IMR-90 (cell line): ENCODE measurements around the gene HRH4. TPM values are rescaled to one million over a fixed set of nuclear protein-coding genes. Genes with fewer than 3 reads are reported as not detected.

ENCODE experiments used
- ATAC-seq: fragments of 200-7000 bp; cut with Tn5 transposase; 2 replicates; pipeline ENCODE4 v1.9.1; 2020; ENCODE audit warnings: low read depth, mild to moderate bottlenecking, moderate library complexity
- Bru-seq: library from RNA; stranded (reverse); fragments of 400-500 nt; gene quantifications from one replicate; lab custom pipeline; 2021; lab: Mats Ljungman, UMichigan
- BruChase-seq, 2 experiments: library from RNA; stranded (reverse); fragments of 400-500 nt; gene quantifications; one replicate each; lab custom pipeline; 2021; lab: Mats Ljungman, UMichigan
- BruUV-seq: library from RNA; stranded (reverse); fragments of 400-500 nt; replicated peaks from 2 replicates; lab custom pipeline; 2021; lab: Mats Ljungman, UMichigan
- CTCF ChIA-PET: fragments of 300-600 bp; formaldehyde crosslinking; extraction: SDS; loops from one replicate; lab custom pipeline; 2021; ENCODE audit warnings: antibody characterized with exemption; lab: Yijun Ruan, JAX
- POLR2A ChIA-PET: fragments of 300-600 bp; sonication (Branson Sonifier 250); formaldehyde crosslinking; loops from one replicate; lab custom pipeline; 2022; ENCODE audit warnings: antibody characterized with exemption; ENCODE audit not compliant: unreplicated experiment; lab: Charles Lee
- DNase-seq: peaks from one replicate; pipeline ENCODE4 v3.0.0; 2013
- H2AFZ ChIP-seq: replicated peaks from 2 replicates; pipeline ENCODE3; 2013; ENCODE audit warnings: low read length, mild to moderate bottlenecking; ENCODE audit not compliant: poor library complexity
- H2AK5ac ChIP-seq: 2 replicates; pipeline ENCODE4 v1.6.1; 2013; ENCODE audit warnings: low read depth, low read length, inconsistent platforms
- H2AK9ac ChIP-seq: replicated peaks from 2 replicates; pipeline ENCODE3; 2013; ENCODE audit warnings: mild to moderate bottlenecking, low read depth, low read length, moderate library complexity; ENCODE audit not compliant: poor library complexity
- H2BK120ac ChIP-seq: 2 replicates; pipeline ENCODE4 v1.6.1; 2013; ENCODE audit warnings: low read depth, low read length, inconsistent platforms
- H2BK15ac ChIP-seq: 3 replicates; pipeline ENCODE4 v1.6.1; 2013; ENCODE audit warnings: low read depth, low read length, inconsistent platforms
- H2BK20ac ChIP-seq: 2 replicates; pipeline ENCODE4 v1.6.1; 2013; ENCODE audit warnings: low read depth, mild to moderate bottlenecking, inconsistent platforms, low read length, moderate library complexity
- H2BK5ac ChIP-seq: 2 replicates; pipeline ENCODE4 v1.6.1; 2013; ENCODE audit warnings: mild to moderate bottlenecking, low read depth, low read length, inconsistent platforms; ENCODE audit not compliant: poor library complexity, severe bottlenecking
- H3K14ac ChIP-seq: replicated peaks from 2 replicates; pipeline ENCODE4 v1.6.1; 2013; ENCODE audit warnings: low read depth, low read length, inconsistent platforms
- H3K18ac ChIP-seq: 2 replicates; pipeline ENCODE4 v1.6.1; 2013; ENCODE audit warnings: low read depth, low read length, control low read depth
- H3K23ac ChIP-seq: 2 replicates; pipeline ENCODE4 v1.6.1; 2013; ENCODE audit warnings: low read depth, low read length, inconsistent platforms
- H3K27ac ChIP-seq: 2 replicates; pipeline ENCODE4 v1.5.1; 2013; ENCODE audit warnings: mild to moderate bottlenecking, control low read depth, low read length; ENCODE audit not compliant: insufficient read depth
- H3K27me3 ChIP-seq: 2 replicates; pipeline ENCODE4 v1.6.1; 2013; ENCODE audit warnings: low read length; ENCODE audit not compliant: control insufficient read depth, insufficient read depth
- H3K36me3 ChIP-seq: 2 replicates; pipeline ENCODE4 v1.6.1; 2013; ENCODE audit warnings: low read length, mixed read lengths; ENCODE audit not compliant: control insufficient read depth, insufficient read depth
- H3K4ac ChIP-seq: 2 replicates; pipeline ENCODE4 v1.6.1; 2013; ENCODE audit warnings: low read depth, low read length, inconsistent platforms
- H3K4me1 ChIP-seq: 2 replicates; pipeline ENCODE4 v1.6.1; 2013; ENCODE audit warnings: low read length, mixed read lengths; ENCODE audit not compliant: control insufficient read depth, insufficient read depth
- H3K4me2 ChIP-seq: 2 replicates; pipeline ENCODE4 v1.6.1; 2013; ENCODE audit warnings: low read depth, mild to moderate bottlenecking, control low read depth, low read length, moderate library complexity
- H3K4me3 ChIP-seq: 2 replicates; pipeline ENCODE4 v1.5.1; 2013; ENCODE audit warnings: low read depth, mild to moderate bottlenecking, control low read depth, low read length, moderate library complexity; ENCODE audit not compliant: insufficient read depth
- H3K56ac ChIP-seq: 2 replicates; pipeline ENCODE4 v1.6.1; 2013; ENCODE audit warnings: low read length, inconsistent platforms; ENCODE audit not compliant: insufficient read depth; ENCODE audit errors: extremely low read depth
- H3K79me1 ChIP-seq, 2 experiments: 2 replicates each; pipeline ENCODE4 v1.6.1; 2013; ENCODE audit warnings: low read length in 2 of 2, inconsistent platforms in 1 of 2, low read depth in 1 of 2
- H3K9ac ChIP-seq: 2 replicates; pipeline ENCODE4 v1.6.1; 2013; ENCODE audit warnings: low read depth, low read length, control low read depth
- H3K9me1 ChIP-seq: 2 replicates; pipeline ENCODE4 v1.6.1; 2013; ENCODE audit warnings: low read length, inconsistent platforms; ENCODE audit not compliant: insufficient read depth
- H3K9me3 ChIP-seq: 2 replicates; pipeline ENCODE4 v1.6.1; 2013; ENCODE audit warnings: low read length; ENCODE audit not compliant: control insufficient read depth, insufficient read depth
- H4K20me1 ChIP-seq: 2 replicates; pipeline ENCODE4 v1.6.1; 2013; ENCODE audit warnings: low read length, inconsistent platforms; ENCODE audit not compliant: insufficient read depth
- H4K5ac ChIP-seq: 2 replicates; pipeline ENCODE4 v1.6.1; 2013; ENCODE audit warnings: mild to moderate bottlenecking, low read depth, low read length, control low read depth
- H4K8ac ChIP-seq, 2 experiments: 2 replicates each; pipeline ENCODE4 v1.6.1; 2013; ENCODE audit warnings: low read depth in 2 of 2, low read length in 2 of 2, control low read depth in 1 of 2, inconsistent platforms in 1 of 2
- H4K91ac ChIP-seq: 2 replicates; pipeline ENCODE4 v1.6.1; 2013; ENCODE audit warnings: low read depth, low read length, inconsistent platforms; ENCODE audit not compliant: insufficient read depth
- CTCF ChIP-seq: conservative IDR thresholded peaks from 2 replicates; pipeline ENCODE4 v1.5.1; 2012; ENCODE audit warnings: mild to moderate bottlenecking, low read depth, low read length, improper control_type of control experiment
- FOS ChIP-seq: fragments of 150-350 bp; IDR thresholded peaks from 2 replicates; pipeline ENCODE4 v1.6.1; 2016; ENCODE audit warnings: low read depth, low read length
- MXI1 ChIP-seq: IDR thresholded peaks from 2 replicates; pipeline ENCODE4 v1.6.1; 2012; ENCODE audit warnings: low read depth, mild to moderate bottlenecking, low read length, moderate library complexity, borderline replicate concordance
- RAD21 ChIP-seq: IDR thresholded peaks from 2 replicates; pipeline ENCODE4 v1.6.1; 2012; ENCODE audit warnings: low read length, improper control_type of control experiment
- RFX5 ChIP-seq: IDR thresholded peaks from 2 replicates; pipeline ENCODE4 v1.8.0; 2012; ENCODE audit warnings: low read depth, mild to moderate bottlenecking, low read length, moderate library complexity
- SMC3 ChIP-seq: fragments of 150-350 bp; IDR thresholded peaks from 2 replicates; pipeline ENCODE4 v1.6.1; 2016; ENCODE audit warnings: low read depth, mild to moderate bottlenecking, antibody characterized with exemption, low read length, moderate library complexity
- WGBS, 2 experiments: methylation state at CpG; one replicate each; pipeline versions ENCODE4 v1.1.5 to v1.1.7; 2013; ENCODE audit warnings: missing lambda C conversion rate in 2 of 2; ENCODE audit not compliant: insufficient read length in 1 of 2; ENCODE audit errors: extremely low coverage in 2 of 2; 5-methylcytosine and 5-hydroxymethylcytosine counted together
- dilution Hi-C: fragments of 300-500 bp; cut with HindIII; formaldehyde crosslinking; loops from one replicate; pipeline ENCODE4 v1.14.3; 2018; ENCODE audit warnings: low sequenced_read_pairs; ENCODE audit not compliant: unreplicated experiment
- in situ Hi-C: fragments of 300-500 bp; cut with MboI; formaldehyde crosslinking; loops from 3 replicates; pipeline ENCODE4 v1.14.3; 2019; ENCODE audit warnings: low sequenced_read_pairs, inconsistent platforms, mixed read lengths
- intact Hi-C: fragments of 100-400 bp; cut with micrococcal nuclease; formaldehyde crosslinking; loops from 2 replicates; pipeline ENCODE4 v1.10.0; 2022
- long read RNA-seq: library from polyadenylated mRNA; unstranded; transcript quantifications from one replicate; pipeline ENCODE4 v2.0.0, GENCODE V29; 2021; ENCODE audit not compliant: unreplicated experiment
- polyA plus RNA-seq, 3 experiments: library from polyadenylated mRNA; depleted of rRNA; stranded (reverse); fragments of >200 nt; gene quantifications; 2 replicates each; pipeline ENCODE4 v1.2.3, GENCODE V29; 2012; ENCODE audit warnings: low replicate concordance in 1 of 3
- total RNA-seq: library from RNA; depleted of rRNA; stranded (reverse); fragments of >200 nt; gene quantifications from 2 replicates; pipeline ENCODE4 v1.2.3, GENCODE V29; 2012; rRNA removed

Gene HRH4
- total RNA-seq (not detected in 2 replicates), polyA plus RNA-seq (2012; rRNA removed) (not detected in 2 replicates), Bru-seq, nascent RNA (percentile 24 among the genes with signal in this experiment), BruChase-seq, experiment 1, labeled RNA remaining after a 6-hour chase (percentile 45 among the genes with signal in this experiment), BruChase-seq, experiment 2, labeled RNA remaining after a 2-hour chase (percentile 38 among the genes with signal in this experiment)
- not detected in 2 replicates for polyA plus RNA-seq (2012; cell fraction: cytosol; rRNA removed)
- polyA plus RNA-seq (2012; cell fraction: nucleus; rRNA removed; ENCODE audit: low replicate concordance): 0.03 TPM in 1 of 2 replicates, not detected in the other
- long read RNA-seq: 0 reads

- Histone ChIP-seq H4K20me1 (no peaks in the 10 kb centered on the region), H3K56ac (no peak within 1 kb of the TSS), H3K18ac (no peak within 1 kb of the TSS), H3K9me3 (no peaks in the 10 kb centered on the region), H4K91ac (no peak within 1 kb of the TSS), H4K5ac (no peak within 1 kb of the TSS), H3K14ac (no peak within 1 kb of the TSS), H3K27me3 (no peaks in the 10 kb centered on the region; the same call in 1 of the 2 replicates), H2AK5ac (no peak within 1 kb of the TSS), H3K27ac (no peak within 1 kb of the TSS), H3K4me2 (no peak within 1 kb of the TSS), H3K23ac (no peak within 1 kb of the TSS), H3K36me3 (no peaks in the 10 kb centered on the region), H2BK5ac (no peak within 1 kb of the TSS), H4K8ac (no peak within 1 kb of the TSS), H2BK120ac (no peak within 1 kb of the TSS), H2AK9ac (no peak within 1 kb of the TSS), H2AFZ (no peak within 1 kb of the TSS), H2BK15ac (no peak within 1 kb of the TSS), H3K79me1 (no peaks in the 10 kb centered on the region), H3K4ac (no peak within 1 kb of the TSS), H3K9ac (no peak within 1 kb of the TSS), H3K4me3 (no peak within 1 kb of the TSS), H2BK20ac (no peak within 1 kb of the TSS), H3K9me1 (0 out of 2 replicates have a peak, but pooled peaks cover 2% of the 10 kb centered on the region), H3K4me1 (no peaks in the 10 kb centered on the region)
- dilution Hi-C loops: no loop called here
- BruUV-seq: no TSS peak
- TF ChIP-seq FOS (no peak), CTCF (no peak), SMC3 (no peak), RFX5 (no peak), RAD21 (no peak), MXI1 (no peak)
- ATAC-seq (no peak), DNase-seq (no peak)
- no CpG with 5 or more reads among the region's 1 CpG for WGBS, 2 experiments
- ChIA-PET CTCF (no interaction called here), POLR2A (no interaction called here)
- intact Hi-C loops: no loop called here
- in situ Hi-C loops: no loop called here
These were observed at the start of gene HRH4 for GRCh38 chr18:24460388-24460787. TSS of gene HRH4 (plus strand) at chr18:24460637. CDS start at chr18:24460729, 92 bp downstream.
